CD4-positive, CD25-positive, alpha-beta regulatory T cell (primary cell): ENCODE data around the gene PSAP. TPM values are rescaled to one million over a fixed set of nuclear protein-coding genes. Genes with fewer than 3 reads are reported as not detected.

Source experiments
- ATAC-seq, 2 donors: fragments of 150-1000 bp; cut with Tn5 transposase; one replicate each; pipeline ENCODE4 v1.10.0; 2021; ENCODE audit warnings: low read depth in 2 of 2, moderate number of reproducible peaks in 2 of 2, moderate library complexity in 1 of 2
- DNase-seq, 3 donors: peaks; one replicate each; pipeline versions ENCODE4 v3.0.0 to v3.0.0-alpha.2; 2012 to 2022; ENCODE audit warnings: mixed read lengths in 1 of 3
- H3K27ac ChIP-seq: one replicate; pipeline ENCODE4 v1.7.0; 2013; ENCODE audit warnings: mild to moderate bottlenecking, low read length; ENCODE audit not compliant: insufficient read depth, poor library complexity, severe bottlenecking
- H3K27me3 ChIP-seq: one replicate; pipeline ENCODE4 v1.7.0; 2013; ENCODE audit warnings: low read length; ENCODE audit not compliant: control insufficient read depth, insufficient read depth
- H3K36me3 ChIP-seq: one replicate; pipeline ENCODE4 v1.7.0; 2013; ENCODE audit warnings: mild to moderate bottlenecking, low read length, moderate library complexity; ENCODE audit not compliant: control insufficient read depth, insufficient read depth
- H3K4me1 ChIP-seq: 2 replicates; pipeline ENCODE4 v1.7.0; 2013; ENCODE audit warnings: mild to moderate bottlenecking, low read length; ENCODE audit not compliant: insufficient read depth, control insufficient read depth, poor library complexity, severe bottlenecking
- H3K4me3 ChIP-seq: one replicate; pipeline ENCODE4 v1.7.0; 2013; ENCODE audit warnings: low read depth, mild to moderate bottlenecking, low read length, moderate library complexity
- H3K9me3 ChIP-seq, 2 experiments: 1 replicate in 1 of 2; 2 replicates in 1 of 2; pipeline ENCODE4 v1.7.0; 2013; ENCODE audit warnings: low read length in 2 of 2, mild to moderate bottlenecking in 1 of 2, moderate library complexity in 1 of 2; ENCODE audit not compliant: control insufficient read depth in 2 of 2
- H3K27ac Mint-ChIP-seq, 3 donors: one replicate each; pipeline ENCODE4 v1.8.0; 2020 to 2022; ENCODE audit warnings: mild to moderate bottlenecking in 3 of 3, mixed read lengths in 3 of 3, moderate library complexity in 2 of 3
- H3K27me3 Mint-ChIP-seq: one replicate; pipeline ENCODE4 v1.8.0; 2022; ENCODE audit warnings: mild to moderate bottlenecking, mixed read lengths
- H3K36me3 Mint-ChIP-seq: one replicate; pipeline ENCODE4 v1.8.0; 2020; ENCODE audit warnings: mixed read lengths
- H3K4me1 Mint-ChIP-seq, 4 donors: one replicate each; pipeline ENCODE4 v1.8.0; 2020 to 2022; ENCODE audit warnings: mixed read lengths in 4 of 4, mild to moderate bottlenecking in 1 of 4
- H3K4me3 Mint-ChIP-seq, 4 donors: one replicate each; pipeline ENCODE4 v1.8.0; 2020 to 2022; ENCODE audit warnings: mild to moderate bottlenecking in 4 of 4, mixed read lengths in 4 of 4, moderate library complexity in 3 of 4
- H3K9me3 Mint-ChIP-seq, 7 donors: one replicate each; pipeline ENCODE4 v1.8.0; 2020 to 2022; ENCODE audit warnings: mixed read lengths in 7 of 7, mild to moderate bottlenecking in 3 of 7, moderate library complexity in 2 of 7
- polyA plus RNA-seq, 4 donors: library from polyadenylated mRNA; unstranded; fragments of 300-500 nt; fragmentation: Illumina TruSeq; gene quantifications; one replicate each; pipeline ENCODE4 v1.2.3, GENCODE V29; 2021
- total RNA-seq: library from RNA; stranded (reverse); gene quantifications from one replicate; pipeline ENCODE4 v1.2.3, GENCODE V29; 2022

PSAP gene
- total and polyA plus RNA-seq, 5 donors from 2014 or later, result 186 to 560 (median 530) TPM

DNA sequence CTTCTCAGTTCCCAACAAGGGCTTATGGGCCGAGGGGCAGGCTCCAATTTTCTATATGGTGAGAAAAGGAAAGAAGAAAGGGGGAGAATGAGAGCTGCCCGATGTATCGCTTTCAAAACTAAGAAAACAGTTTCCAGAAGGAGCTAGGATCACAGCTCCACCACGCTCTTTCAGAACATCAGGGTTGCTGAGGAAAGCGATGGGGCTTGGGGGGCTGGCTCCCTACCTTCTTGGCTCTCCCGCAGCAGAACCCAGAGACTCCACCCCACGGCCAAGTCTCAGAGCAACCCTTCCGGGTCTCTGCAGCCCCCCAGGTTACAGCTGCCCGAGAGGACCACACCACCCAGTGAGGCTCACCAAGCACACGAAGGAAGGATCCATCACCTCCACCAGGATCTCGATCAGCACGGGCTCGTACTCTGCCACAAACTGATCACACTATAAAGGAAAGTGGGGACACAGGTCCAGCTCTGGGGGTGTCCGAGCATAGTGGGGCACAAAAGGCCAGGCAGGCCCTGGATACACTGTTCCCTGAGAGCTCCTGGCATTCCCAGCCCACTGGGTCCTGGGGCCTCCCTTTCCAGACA, 32.3 kb downstream of the PSAP start:
- H3K4me1 Mint-ChIP-seq, result peaks cover 0 to 3% (median 0%) of the 10 kb centered on the region in 4 donors
- peaks cover 39% of the 10 kb centered on the region for H3K36me3 Mint-ChIP-seq
- H3K27me3 Mint-ChIP-seq, result no peaks in the 10 kb centered on the region
- DNase-seq, result no peak
- Histone ChIP-seq H3K4me3 (no peak overlapping the region), H3K27ac (no peak overlapping the region), H3K27me3 (no peaks in the 10 kb centered on the region), H3K9me3 (no peaks in the 10 kb centered on the region), H3K36me3 (peaks cover 76% of the 10 kb centered on the region), H3K4me1 (no peaks in the 10 kb centered on the region)
- ATAC-seq, result no peak
- no peaks in the 10 kb centered on the region for H3K9me3 Mint-ChIP-seq
- no peak overlapping the region for H3K4me3 Mint-ChIP-seq
- no peak overlapping the region for H3K27ac Mint-ChIP-seq

DNA sequence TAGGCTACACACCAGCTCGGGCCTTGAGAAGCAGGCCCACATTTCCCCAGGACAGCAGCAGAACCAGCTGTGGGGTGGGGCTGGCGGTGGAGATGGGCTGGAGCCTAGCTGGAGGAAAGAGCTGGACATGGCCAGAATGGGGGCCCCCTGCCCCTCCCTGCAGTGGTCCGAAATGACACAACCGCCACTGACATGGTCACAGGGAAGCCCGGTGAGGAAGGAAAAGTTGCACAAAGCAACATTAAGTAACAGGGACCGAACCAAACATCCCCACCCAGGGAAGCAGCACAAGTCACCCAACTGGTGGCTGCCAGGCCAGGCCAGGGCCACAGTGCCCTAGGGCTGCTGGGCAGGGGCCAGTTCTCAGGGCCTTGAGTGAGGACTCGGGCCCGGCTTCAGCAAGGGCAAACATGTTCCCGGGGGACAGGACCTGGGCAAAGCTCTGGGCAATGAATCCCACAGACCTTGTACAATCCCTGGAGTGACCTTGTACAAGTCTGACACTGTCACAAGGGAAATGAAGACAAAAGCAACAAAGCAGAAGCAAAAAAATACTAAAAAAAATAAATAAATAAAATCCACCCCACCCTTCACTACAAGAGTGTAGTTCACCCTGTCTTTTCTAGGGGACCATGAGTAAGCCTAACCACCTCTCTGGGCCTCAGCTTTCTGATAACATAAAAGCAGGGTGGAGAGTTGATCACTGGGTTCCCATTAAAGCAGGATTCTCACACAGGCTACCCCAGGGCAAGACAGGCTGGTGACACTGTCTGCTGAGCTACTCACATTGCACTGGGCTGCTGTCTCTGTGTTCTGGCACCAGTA, 33.0 kb downstream of the PSAP start:
- DNase-seq (no peak), ATAC-seq (peak in 1 of 2 donors; percentile 36)

DNA sequence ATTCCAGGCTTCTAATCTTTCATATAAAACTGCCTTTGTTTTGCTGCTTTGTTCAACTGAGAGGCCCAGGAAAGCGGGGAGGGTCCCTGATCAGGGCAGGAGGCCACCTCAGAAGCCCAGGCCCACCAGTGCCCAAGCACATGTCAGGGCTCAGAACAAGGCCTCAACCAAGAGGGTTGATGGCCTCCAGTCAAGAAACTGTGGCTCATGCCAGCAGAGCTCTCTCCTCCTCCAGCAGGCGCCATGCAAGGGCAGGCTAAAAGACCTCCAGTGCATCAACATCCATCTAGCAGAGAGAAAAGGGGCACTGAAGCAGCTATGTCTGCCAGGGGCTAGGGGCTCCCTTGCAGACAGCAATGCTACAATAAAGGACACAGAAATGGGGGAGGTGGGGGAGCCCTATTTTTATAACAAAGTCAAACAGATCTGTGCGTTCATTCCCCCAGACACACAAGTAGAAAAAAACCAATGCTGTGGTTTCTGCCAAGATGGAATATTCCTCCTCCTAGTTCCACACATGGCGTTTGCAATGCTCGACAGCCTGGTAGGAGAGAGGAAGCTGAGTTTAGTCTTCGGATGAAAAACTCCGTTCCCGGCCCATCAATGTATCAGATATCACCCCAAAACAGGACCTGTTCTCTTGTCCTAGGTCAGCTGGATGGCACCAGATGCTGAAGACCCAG, 34.0 kb downstream of the PSAP start:
- no peaks in the 10 kb centered on the region for H3K9me3 Mint-ChIP-seq
- Histone ChIP-seq H3K27me3 (no peaks in the 10 kb centered on the region), H3K4me3 (no peak overlapping the region), H3K4me1 (peaks cover under 1% of the 10 kb centered on the region), H3K36me3 (peaks cover 61% of the 10 kb centered on the region), H3K27ac (no peak overlapping the region), H3K9me3 (no peaks in the 10 kb centered on the region)
- H3K4me3 Mint-ChIP-seq, result no peak overlapping the region
- peaks cover 0 to 3% (median 0%) of the 10 kb centered on the region in 4 donors for H3K4me1 Mint-ChIP-seq
- H3K36me3 Mint-ChIP-seq, result peaks cover 36% of the 10 kb centered on the region
- H3K27ac Mint-ChIP-seq, result peak overlapping the region in 1 of 3 donors; percentile 51
- DNase-seq (no peak), ATAC-seq (no peak)
- H3K27me3 Mint-ChIP-seq, result no peaks in the 10 kb centered on the region

More for the DNA sequence above, 33.0 kb downstream of the PSAP start:
- Mint-ChIP-seq H3K27me3 (no peaks in the 10 kb centered on the region), H3K36me3 (peaks cover 39% of the 10 kb centered on the region), H3K27ac (no peak overlapping the region), H3K4me3 (no peak overlapping the region), H3K4me1 (peaks cover 0 to 3% (median 0%) of the 10 kb centered on the region in 4 donors), H3K9me3 (no peaks in the 10 kb centered on the region)
- Histone ChIP-seq H3K4me1 (no peaks in the 10 kb centered on the region), H3K36me3 (peaks cover 68% of the 10 kb centered on the region), H3K9me3 (no peaks in the 10 kb centered on the region), H3K27ac (no peak overlapping the region), H3K27me3 (no peaks in the 10 kb centered on the region), H3K4me3 (no peak overlapping the region)

DNA sequence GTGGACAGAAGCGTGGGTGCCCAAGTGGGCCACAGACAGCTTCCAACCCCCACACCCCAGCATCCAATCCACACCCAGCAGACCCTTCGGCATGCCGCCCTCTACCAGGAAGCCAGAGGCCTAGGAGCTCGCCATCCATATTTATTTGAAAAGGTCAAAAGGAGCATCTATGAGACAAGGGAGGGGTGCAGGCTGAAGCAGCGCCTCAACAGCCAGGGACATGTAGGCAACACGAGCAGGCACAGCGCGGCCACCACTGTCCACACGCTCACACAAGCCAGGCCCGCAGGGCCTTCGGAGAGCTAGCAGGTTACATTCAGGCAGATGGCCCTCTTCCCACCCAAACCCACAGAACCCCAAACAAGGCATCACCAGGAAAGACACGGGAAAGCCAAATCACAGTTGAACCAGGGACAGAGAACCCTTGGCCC, 34.6 kb downstream of the PSAP start:
- Histone ChIP-seq H3K27ac (no peak overlapping the region), H3K4me3 (no peak overlapping the region), H3K9me3 (no peaks in the 10 kb centered on the region), H3K36me3 (peaks cover 55% of the 10 kb centered on the region), H3K27me3 (no peaks in the 10 kb centered on the region), H3K4me1 (peaks cover 6% of the 10 kb centered on the region)
- Mint-ChIP-seq H3K27me3 (no peaks in the 10 kb centered on the region), H3K9me3 (no peaks in the 10 kb centered on the region), H3K4me3 (no peak overlapping the region), H3K27ac (peak overlapping the region in 1 of 3 donors; percentile 43), H3K36me3 (peaks cover 30% of the 10 kb centered on the region), H3K4me1 (peaks cover 0 to 3% (median 0%) of the 10 kb centered on the region in 4 donors)
- ATAC-seq (no peak), DNase-seq (no peak)

DNA sequence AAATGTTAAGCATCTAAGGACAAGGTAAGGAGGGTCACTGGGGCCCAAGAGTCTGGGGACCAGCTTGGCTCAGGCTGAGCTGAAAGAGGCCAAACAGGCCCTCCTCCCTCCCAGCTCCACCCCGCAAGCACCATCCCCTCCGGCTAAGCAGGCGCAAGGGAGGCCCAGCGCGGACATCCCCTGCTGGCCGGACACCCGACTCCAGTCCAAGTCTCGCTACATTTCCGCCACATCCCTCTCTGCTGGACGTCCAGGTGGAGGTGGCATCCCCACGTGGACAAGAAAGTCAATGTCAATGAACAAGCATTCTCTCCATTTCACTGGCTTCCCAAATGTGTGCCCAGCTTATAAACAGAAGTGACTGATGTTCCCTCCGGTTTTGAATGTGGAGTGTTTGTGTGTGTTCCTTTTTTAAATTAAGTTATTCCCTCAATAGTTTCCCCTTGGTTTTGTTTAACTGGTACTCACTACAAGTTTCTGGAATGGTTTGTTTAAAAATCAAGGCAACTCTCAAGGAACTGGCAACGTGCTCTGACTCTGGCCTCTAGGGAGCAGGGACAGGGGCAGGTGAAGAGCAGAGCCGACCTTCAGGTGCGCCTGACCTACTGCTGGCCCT, 35.4 kb downstream of the PSAP start:
- H3K36me3 ChIP-seq, result peaks cover 46% of the 10 kb centered on the region
- H3K27ac Mint-ChIP-seq, result no peak overlapping the region
- DNase-seq (no peak), ATAC-seq (no peak)
- peaks cover 6% of the 10 kb centered on the region for H3K4me1 ChIP-seq
- H3K36me3 Mint-ChIP-seq, result peaks cover 22% of the 10 kb centered on the region
- no peak overlapping the region for H3K4me3 Mint-ChIP-seq
- peaks cover 0 to 3% (median 0%) of the 10 kb centered on the region in 4 donors for H3K4me1 Mint-ChIP-seq
- H3K4me3 ChIP-seq, result no peak overlapping the region
- no peak overlapping the region for H3K27ac ChIP-seq
- no peaks in the 10 kb centered on the region for H3K9me3 ChIP-seq
- H3K9me3 Mint-ChIP-seq, result no peaks in the 10 kb centered on the region
- no peaks in the 10 kb centered on the region for H3K27me3 Mint-ChIP-seq
- H3K27me3 ChIP-seq, result no peaks in the 10 kb centered on the region

DNA sequence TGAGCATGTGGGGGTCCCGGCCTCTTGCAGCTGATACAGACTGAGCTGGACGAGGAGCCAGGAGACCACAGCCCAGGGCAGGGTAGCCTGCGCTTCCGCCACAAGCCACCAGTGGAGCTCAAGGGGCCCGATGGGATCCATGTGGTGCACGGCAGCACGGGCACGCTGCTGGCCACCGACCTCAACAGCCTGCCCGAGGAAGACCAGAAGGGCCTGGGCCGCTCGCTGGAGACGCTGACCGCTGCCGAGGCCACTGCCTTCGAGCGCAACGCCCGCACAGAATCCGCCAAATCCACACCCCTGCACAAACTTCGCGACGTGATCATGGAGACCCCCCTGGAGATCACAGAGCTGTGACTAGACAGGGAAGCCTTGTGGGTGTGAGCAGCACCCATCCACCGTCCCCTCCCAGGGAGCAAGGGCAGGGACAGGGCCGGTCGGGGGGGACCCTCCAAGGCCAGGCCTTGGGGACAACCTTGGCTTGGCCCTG, 36.1 kb downstream of the PSAP start:
- Mint-ChIP-seq H3K27me3 (no peaks in the 10 kb centered on the region), H3K4me3 (no peak overlapping the region), H3K36me3 (peaks cover 22% of the 10 kb centered on the region), H3K27ac (no peak overlapping the region), H3K4me1 (peaks cover 0 to 3% (median 0%) of the 10 kb centered on the region in 4 donors), H3K9me3 (no peaks in the 10 kb centered on the region)
- Histone ChIP-seq H3K36me3 (peaks cover 40% of the 10 kb centered on the region), H3K9me3 (no peaks in the 10 kb centered on the region), H3K4me3 (no peak overlapping the region), H3K27me3 (no peaks in the 10 kb centered on the region), H3K27ac (no peak overlapping the region), H3K4me1 (peaks cover 6% of the 10 kb centered on the region)
- no peak for DNase-seq
- no peak for ATAC-seq

DNA sequence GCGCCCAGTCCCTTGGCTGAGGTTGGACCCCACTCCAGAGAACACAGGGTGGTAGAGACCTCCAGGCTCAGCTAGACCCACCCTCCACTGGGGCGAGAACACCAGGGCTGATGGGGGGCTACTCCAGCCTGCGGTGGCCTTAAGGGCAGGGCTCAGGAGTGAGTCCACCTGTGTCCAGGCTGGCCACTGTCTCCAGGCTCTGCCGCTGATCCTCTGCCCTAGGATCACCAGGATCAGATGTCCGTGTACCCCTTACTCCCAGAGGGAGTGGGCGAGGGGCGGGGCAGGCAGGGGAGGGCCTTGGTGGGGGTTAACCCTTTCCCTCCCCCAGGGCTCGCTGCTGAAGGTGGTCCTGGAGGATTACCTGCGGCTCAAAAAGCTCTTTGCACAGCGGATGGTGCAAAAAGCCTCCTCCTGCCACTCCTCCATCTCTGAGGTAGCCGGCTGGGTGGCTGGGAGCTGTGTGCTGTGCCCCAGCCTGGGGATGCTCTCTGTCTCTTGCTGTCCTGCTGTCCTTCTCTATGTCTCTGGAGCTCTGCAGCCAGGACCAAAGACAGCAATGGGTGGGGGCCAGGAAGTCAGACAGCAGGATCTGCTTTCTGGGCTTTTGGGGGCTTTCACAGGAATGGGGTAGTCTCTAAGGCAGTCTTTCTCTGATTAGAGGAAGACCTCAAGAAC, 38.0 kb downstream of the PSAP start:
- Mint-ChIP-seq H3K4me1 (peaks cover 0 to 3% (median 0%) of the 10 kb centered on the region in 4 donors), H3K9me3 (no peaks in the 10 kb centered on the region), H3K27me3 (no peaks in the 10 kb centered on the region), H3K27ac (peak overlapping the region in 1 of 3 donors; percentile 85), H3K36me3 (peaks cover 25% of the 10 kb centered on the region), H3K4me3 (no peak overlapping the region)
- no peaks in the 10 kb centered on the region for H3K27me3 ChIP-seq
- ATAC-seq (no peak), DNase-seq (no peak)
- no peaks in the 10 kb centered on the region for H3K9me3 ChIP-seq
- H3K4me1 ChIP-seq, result peaks cover 6% of the 10 kb centered on the region
- H3K27ac ChIP-seq, result no peak overlapping the region
- no peak overlapping the region for H3K4me3 ChIP-seq
- H3K36me3 ChIP-seq, result peaks cover 21% of the 10 kb centered on the region
